Breast epithelium (tissue), 4 donors: ENCODE results near the gene ADSL. TPM values are rescaled to one million over a fixed set of nuclear protein-coding genes. Genes with fewer than 3 reads are reported as not detected.
A peak's percentile ranks its signal among the peaks of the same experiment; 100 is the strongest.

Source experiments
- DNase-seq, 2 donors: peaks; one replicate each; pipeline ENCODE4 v3.0.0-alpha.2; 2019; ENCODE audit warnings: low spot score in 2 of 2
- H3K27ac ChIP-seq, 2 donors: fragments of 200-600 bp; sonication (generic) in 1 of 2; one replicate each; pipeline ENCODE4 v1.5.1; 2016 to 2019; ENCODE audit warnings: mild to moderate bottlenecking in 1 of 2
- H3K27me3 ChIP-seq, 2 donors: fragments of 200-600 bp; sonication (generic) in 1 of 2; one replicate each; pipeline versions ENCODE4 v1.5.1 to v1.6.0; 2017 to 2019; ENCODE audit warnings: control low read depth in 1 of 2, mild to moderate bottlenecking in 1 of 2
- H3K36me3 ChIP-seq: fragments of 200-600 bp; one replicate; pipeline ENCODE4 v1.5.1; 2019
- H3K4me1 ChIP-seq, 2 donors: fragments of 200-600 bp; sonication (generic); one replicate each; pipeline ENCODE4 v1.5.1; 2016 to 2019; ENCODE audit warnings: control low read depth in 1 of 2
- H3K4me3 ChIP-seq, 3 donors: fragments of 200-600 bp; sonication (generic); 1 replicate in 2 of 3; 2 replicates in 1 of 3; pipeline ENCODE4 v1.5.1; 2016 to 2019; ENCODE audit warnings: mild to moderate bottlenecking in 3 of 3, moderate library complexity in 2 of 3
- H3K9me3 ChIP-seq, 2 donors: fragments of 200-600 bp; sonication (generic) in 1 of 2; one replicate each; pipeline ENCODE4 v1.5.1; 2016 to 2019; ENCODE audit warnings: control low read depth in 1 of 2
- POLR2A ChIP-seq: fragments of 450-650 bp; IDR thresholded peaks from one replicate; pipeline ENCODE4 v1.6.1; 2016; ENCODE audit warnings: antibody characterized with exemption, mild to moderate bottlenecking, moderate library complexity
- POLR2AphosphoS5 ChIP-seq, 3 donors: sonication (generic); formaldehyde crosslinking; IDR thresholded peaks; one replicate each; pipeline ENCODE4 v1.6.1; 2017; ENCODE audit warnings: antibody characterized with exemption in 3 of 3
- intact Hi-C: fragments of 100-400 bp; cut with DNase I; formaldehyde crosslinking; loops from one replicate; pipeline ENCODE4 v1.15.1; 2023; ENCODE audit warnings: low total_unique reads
- total RNA-seq, 3 donors: library from RNA; depleted of rRNA; stranded (reverse); fragments of >200 nt; gene quantifications; one replicate each; pipeline ENCODE4 v1.1.0, GENCODE V29; 2016
- TF ChIP-seq, protein P1 (sequence below), 3 donors: fragments of 450-650 bp; IDR thresholded peaks; one replicate each; pipeline ENCODE4 v1.5.1; 2016 to 2017; ENCODE audit warnings: antibody characterized with exemption in 3 of 3, mild to moderate bottlenecking in 3 of 3, moderate library complexity in 3 of 3

The ADSL gene
- total RNA-seq, 3 donors from 2014 or later: 66.6 to 92.3 (median 74.7) TPM

DNA sequence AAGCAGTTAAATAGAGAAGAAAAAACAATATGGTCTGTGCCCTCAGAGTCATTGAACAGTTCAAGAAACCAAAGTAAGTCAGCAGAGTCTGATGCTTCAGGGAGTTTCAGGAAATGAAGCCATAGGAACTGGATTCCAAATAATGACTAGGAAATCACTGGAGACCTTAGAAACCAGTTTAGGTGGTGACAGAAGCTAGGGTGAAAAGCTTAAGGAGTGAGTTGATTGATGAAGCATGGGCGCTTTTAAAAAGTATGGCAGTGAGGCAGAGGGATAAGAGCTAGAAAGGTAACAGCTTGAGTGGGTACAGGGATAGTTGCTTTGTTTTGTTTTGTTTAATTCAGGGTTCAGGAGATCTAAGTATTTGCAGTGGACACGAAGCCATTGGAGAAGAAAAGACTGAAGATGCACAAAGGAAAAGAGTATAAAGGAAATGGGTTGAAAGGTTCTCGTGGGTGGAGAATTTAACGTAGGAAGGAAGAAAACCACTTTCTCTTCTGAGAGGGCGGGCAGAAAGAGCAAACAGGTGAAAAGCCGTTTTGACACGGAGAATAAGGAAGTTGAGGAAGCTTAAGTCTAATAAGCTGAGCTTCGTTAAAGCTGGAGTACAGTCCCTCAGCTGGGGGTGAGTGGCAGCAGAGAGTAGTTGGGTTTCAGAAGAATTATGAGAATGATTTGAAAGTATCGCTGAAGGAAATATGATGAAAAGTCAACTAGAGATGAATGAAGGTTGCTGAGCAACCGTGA lies 38.9 kb downstream of the ADSL start:
- intact Hi-C loops: no loop called here
- H3K27me3 ChIP-seq: no peaks in the 10 kb centered on the region
- H3K4me3 ChIP-seq: no peak overlapping the region
- TF ChIP-seq POLR2AphosphoS5 (IDR thresholded peaks at IDR 0.05) (no peak), POLR2A (no peak)
- TF ChIP-seq, protein P1, sequence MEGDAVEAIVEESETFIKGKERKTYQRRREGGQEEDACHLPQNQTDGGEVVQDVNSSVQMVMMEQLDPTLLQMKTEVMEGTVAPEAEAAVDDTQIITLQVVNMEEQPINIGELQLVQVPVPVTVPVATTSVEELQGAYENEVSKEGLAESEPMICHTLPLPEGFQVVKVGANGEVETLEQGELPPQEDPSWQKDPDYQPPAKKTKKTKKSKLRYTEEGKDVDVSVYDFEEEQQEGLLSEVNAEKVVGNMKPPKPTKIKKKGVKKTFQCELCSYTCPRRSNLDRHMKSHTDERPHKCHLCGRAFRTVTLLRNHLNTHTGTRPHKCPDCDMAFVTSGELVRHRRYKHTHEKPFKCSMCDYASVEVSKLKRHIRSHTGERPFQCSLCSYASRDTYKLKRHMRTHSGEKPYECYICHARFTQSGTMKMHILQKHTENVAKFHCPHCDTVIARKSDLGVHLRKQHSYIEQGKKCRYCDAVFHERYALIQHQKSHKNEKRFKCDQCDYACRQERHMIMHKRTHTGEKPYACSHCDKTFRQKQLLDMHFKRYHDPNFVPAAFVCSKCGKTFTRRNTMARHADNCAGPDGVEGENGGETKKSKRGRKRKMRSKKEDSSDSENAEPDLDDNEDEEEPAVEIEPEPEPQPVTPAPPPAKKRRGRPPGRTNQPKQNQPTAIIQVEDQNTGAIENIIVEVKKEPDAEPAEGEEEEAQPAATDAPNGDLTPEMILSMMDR (IDR thresholded peaks at IDR 0.05): no peak
- no peaks in the 10 kb centered on the region for H3K9me3 ChIP-seq
- H3K36me3 ChIP-seq: no peaks in the 10 kb centered on the region
- H3K4me1 ChIP-seq: no peaks in the 10 kb centered on the region
- peak overlapping the region in 1 of 2 donors; percentile 7 for H3K27ac ChIP-seq
- no peak for DNase-seq

DNA sequence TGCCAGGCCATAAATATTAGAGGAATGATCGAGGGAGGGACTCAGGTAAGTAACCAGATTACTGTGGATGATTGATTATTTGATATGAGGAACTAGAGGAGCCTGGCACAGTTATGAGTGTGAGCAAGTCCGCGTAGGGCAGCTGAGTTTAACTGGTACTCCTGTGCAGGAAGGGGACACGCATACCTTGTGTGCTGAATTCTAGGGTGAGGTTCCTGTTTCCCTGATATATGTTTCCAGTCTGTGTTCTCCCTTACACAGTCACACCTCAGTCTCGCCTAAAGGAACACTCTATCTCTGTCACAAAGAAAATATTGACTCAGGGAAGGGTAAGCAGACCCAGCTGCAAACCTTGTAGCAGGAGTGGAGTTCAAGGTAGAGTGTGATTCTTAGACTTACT lies 41.4 kb downstream of the ADSL start:
- peak overlapping the region; percentile 35 to 57 for H3K27ac ChIP-seq
- no peaks in the 10 kb centered on the region for H3K4me1 ChIP-seq
- H3K36me3 ChIP-seq: no peaks in the 10 kb centered on the region
- TF ChIP-seq, protein P1 (IDR thresholded peaks at IDR 0.05): no peak
- no peak for TF ChIP-seq POLR2A
- TF ChIP-seq POLR2AphosphoS5 (IDR thresholded peaks at IDR 0.05): no peak
- no peaks in the 10 kb centered on the region for H3K9me3 ChIP-seq
- intact Hi-C loops: no loop called here
- H3K4me3 ChIP-seq: no peak overlapping the region
- no peak for DNase-seq
- no peaks in the 10 kb centered on the region for H3K27me3 ChIP-seq

DNA sequence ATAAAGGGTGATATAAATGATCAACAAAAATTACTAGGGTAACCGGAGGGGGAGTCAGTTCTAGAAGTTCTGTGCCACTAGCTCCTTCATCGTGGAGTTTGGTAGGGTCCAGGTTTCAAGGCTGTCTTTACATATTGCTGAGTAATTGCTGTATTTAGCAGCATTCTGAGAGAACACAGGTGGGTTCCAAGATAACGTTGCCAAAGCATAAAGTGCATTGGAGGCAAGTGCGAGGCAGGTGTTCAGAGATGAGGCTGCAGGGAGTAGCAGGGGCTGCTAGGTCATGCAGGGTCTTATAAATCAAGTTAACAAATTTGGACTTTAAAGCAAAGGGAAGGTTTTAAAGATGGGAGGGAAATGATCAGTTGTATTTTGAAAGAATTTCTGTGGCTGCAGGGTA lies 41.9 kb downstream of the ADSL start:
- TF ChIP-seq POLR2AphosphoS5 (IDR thresholded peaks at IDR 0.05): no peak
- no peak for TF ChIP-seq POLR2A
- TF ChIP-seq, protein P1 (IDR thresholded peaks at IDR 0.05): no peak
- H3K27ac ChIP-seq: no peak overlapping the region

DNA sequence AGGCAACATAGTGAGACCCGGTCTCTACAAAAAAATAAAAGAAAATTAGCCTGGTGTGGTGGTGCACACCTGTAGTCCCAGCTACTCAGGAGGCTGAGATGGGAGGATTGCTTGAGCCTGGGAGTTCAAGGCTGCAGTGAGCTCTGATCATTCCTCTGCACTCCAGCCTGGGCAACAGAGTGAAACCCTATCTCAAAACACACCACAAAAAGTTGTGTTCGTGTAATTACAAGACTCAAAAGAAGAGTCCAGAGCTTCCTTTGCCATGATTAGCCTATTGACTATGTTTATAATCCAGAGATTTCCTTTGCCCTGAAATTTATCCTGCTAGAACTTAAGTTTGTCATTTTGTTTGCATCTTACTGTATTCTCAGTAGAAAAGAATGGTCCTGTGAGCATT lies 45.1 kb downstream of the ADSL start:
- Histone ChIP-seq H3K27ac (no peak overlapping the region), H3K36me3 (no peaks in the 10 kb centered on the region), H3K9me3 (no peaks in the 10 kb centered on the region), H3K27me3 (no peaks in the 10 kb centered on the region), H3K4me1 (no peaks in the 10 kb centered on the region), H3K4me3 (no peak overlapping the region)
- intact Hi-C loops: no loop called here
- DNase-seq: no peak
- no peak for TF ChIP-seq POLR2A
- TF ChIP-seq, protein P1 (IDR thresholded peaks at IDR 0.05): no peak
- no peak for TF ChIP-seq POLR2AphosphoS5 (IDR thresholded peaks at IDR 0.05)

More for the DNA sequence above, 41.9 kb downstream of the ADSL start:
- intact Hi-C loops: no loop called here
- Histone ChIP-seq H3K36me3 (no peaks in the 10 kb centered on the region), H3K9me3 (no peaks in the 10 kb centered on the region), H3K4me1 (no peaks in the 10 kb centered on the region), H3K4me3 (no peak overlapping the region), H3K27me3 (no peaks in the 10 kb centered on the region)
- no peak for DNase-seq

DNA sequence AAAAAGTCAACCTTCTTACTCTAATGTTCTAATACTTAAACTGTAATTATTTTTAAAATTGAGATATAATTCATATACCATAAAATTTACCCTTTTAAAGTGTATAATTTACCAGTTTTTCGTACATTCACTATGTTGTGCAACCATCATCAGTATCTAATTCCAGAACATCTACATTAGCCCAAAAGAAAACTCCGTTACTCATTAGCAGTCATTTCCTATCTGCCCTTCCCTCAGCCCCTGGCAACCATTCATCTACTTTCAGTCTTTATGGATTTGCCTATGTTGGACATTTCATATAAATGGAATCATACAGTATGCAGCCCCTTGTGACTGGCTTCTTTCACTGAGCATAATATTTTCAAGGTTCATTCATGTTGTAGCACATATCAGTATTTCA lies 46.3 kb downstream of the ADSL start:
- Histone ChIP-seq H3K4me1 (peaks cover 0 to 11% of the 10 kb centered on the region in 2 donors), H3K27ac (no peak overlapping the region), H3K9me3 (no peaks in the 10 kb centered on the region), H3K36me3 (no peaks in the 10 kb centered on the region), H3K27me3 (no peaks in the 10 kb centered on the region), H3K4me3 (no peak overlapping the region)
- TF ChIP-seq, protein P1 (IDR thresholded peaks at IDR 0.05): no peak
- TF ChIP-seq POLR2A: no peak
- no peak for TF ChIP-seq POLR2AphosphoS5 (IDR thresholded peaks at IDR 0.05)
- intact Hi-C loops: no loop called here
- DNase-seq: no peak
